Epithelial cell of esophagus (primary cell): ENCODE measurements around the gene RYR1.
"Not testable (repeated sequence)": the region's sequence is repeated elsewhere in the genome, so short reads cannot be mapped to it uniquely, and the experiment has no call there.

Experiments used
- DNase-seq: peaks from one replicate; pipeline ENCODE4 v3.0.0; 2010; ENCODE audit warnings: low read depth
- H3K4me3 ChIP-seq: 2 replicates; pipeline ENCODE4 v1.5.1; 2011; ENCODE audit warnings: mild to moderate bottlenecking, low read length, control low read depth
- CTCF ChIP-seq: IDR thresholded peaks from 2 replicates; pipeline ENCODE4 v1.5.1; 2011; ENCODE audit warnings: low read depth, mild to moderate bottlenecking, low read length, control low read depth, inconsistent platforms; ENCODE audit not compliant: insufficient read depth; ENCODE audit errors: missing control alignments

RYR1 gene

GRCh38 chr19:38469151-38469550 is 35.7 kb downstream of the RYR1 start:
- no peak overlapping the region for H3K4me3 ChIP-seq
- DNase-seq, result no peak
- no peak for TF ChIP-seq CTCF

GRCh38 chr19:38470788-38471480 is 37.4 kb downstream of the RYR1 start:
- no peak for DNase-seq
- TF ChIP-seq CTCF, result no peak

GRCh38 chr19:38472725-38473124 is 39.2 kb downstream of the RYR1 start:
- H3K4me3 ChIP-seq, DNase-seq: not testable (repeated sequence)

More at GRCh38 chr19:38470788-38471480, 37.4 kb downstream of the RYR1 start:
- H3K4me3 ChIP-seq, result no peak overlapping the region

- DNase-seq, result no peak
- TF ChIP-seq CTCF, result no peak
- H3K4me3 ChIP-seq, result no peak overlapping the region
Measured at GRCh38 chr19:38473201-38473600, 39.7 kb downstream of the RYR1 start.

GRCh38 chr19:38475176-38475575 is 41.7 kb downstream of the RYR1 start:
- DNase-seq, result no peak
- no peak for TF ChIP-seq CTCF

GRCh38 chr19:38478273-38478971 is 44.9 kb downstream of the RYR1 start:
- no peak overlapping the region for H3K4me3 ChIP-seq
- TF ChIP-seq CTCF, result no peak
- no peak for DNase-seq

More at GRCh38 chr19:38475176-38475575, 41.7 kb downstream of the RYR1 start:
- no peak overlapping the region for H3K4me3 ChIP-seq

GRCh38 chr19:38482496-38482895 is 49.0 kb downstream of the RYR1 start:
- DNase-seq, result no peak
- no peak for TF ChIP-seq CTCF

More at GRCh38 chr19:38482496-38482895, 49.0 kb downstream of the RYR1 start:
- no peak overlapping the region for H3K4me3 ChIP-seq
